GM21717 (cell line): Measurements from ENCODE around the gene RNF213.
"Not testable (repeated sequence)": the region's sequence is repeated elsewhere in the genome, so short reads cannot be mapped to it uniquely, and the experiment has no call there.

ENCODE experiments used
- ATAC-seq: cut with Tn5 transposase; IDR thresholded peaks from one replicate; pipeline ENCODE4 v1.9.1; 2021; ENCODE audit warnings: mild to moderate bottlenecking, moderate library complexity; ENCODE audit not compliant: unreplicated experiment

RNF213 gene

DNA sequence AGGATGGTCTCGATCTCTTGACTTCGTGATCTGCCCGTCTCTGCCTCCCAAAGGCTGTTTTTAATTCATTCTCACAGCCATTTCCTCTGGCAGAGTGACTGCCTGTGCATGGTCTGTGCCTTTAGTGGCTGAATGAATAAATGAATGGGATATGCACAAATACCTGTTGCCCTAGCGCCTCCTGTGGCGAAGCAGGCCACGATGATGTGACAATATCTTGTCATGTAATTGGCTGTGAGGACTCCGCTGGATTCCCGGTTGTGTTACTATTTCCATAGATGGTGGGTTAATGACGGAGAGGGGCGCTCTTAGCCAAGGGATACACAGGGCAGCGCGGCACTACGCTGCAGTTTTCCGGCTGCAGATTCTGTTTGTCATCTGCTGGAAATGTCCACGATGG, 127.5 kb downstream of the RNF213 start:
- no peak for ATAC-seq

DNA sequence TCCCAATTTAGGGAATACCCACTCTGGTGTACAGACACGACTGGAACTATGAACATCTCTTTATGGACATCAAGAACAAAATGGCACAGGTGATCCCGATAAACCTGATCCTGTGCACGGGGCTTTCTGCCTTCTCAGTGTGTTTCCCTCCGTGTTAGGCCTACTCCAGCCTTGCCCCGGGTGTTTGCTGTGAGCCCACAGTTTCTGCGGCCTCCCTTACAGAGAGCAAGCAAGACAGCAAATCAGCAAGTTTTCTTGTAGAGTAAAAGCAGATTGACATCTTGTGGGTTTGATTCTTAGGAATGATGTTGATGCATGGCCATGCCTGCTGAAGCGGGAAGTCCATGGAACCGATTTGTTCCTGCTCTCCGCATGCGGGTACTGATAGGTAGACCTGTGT, 127.9 kb downstream of the RNF213 start:
- no peak for ATAC-seq

DNA sequence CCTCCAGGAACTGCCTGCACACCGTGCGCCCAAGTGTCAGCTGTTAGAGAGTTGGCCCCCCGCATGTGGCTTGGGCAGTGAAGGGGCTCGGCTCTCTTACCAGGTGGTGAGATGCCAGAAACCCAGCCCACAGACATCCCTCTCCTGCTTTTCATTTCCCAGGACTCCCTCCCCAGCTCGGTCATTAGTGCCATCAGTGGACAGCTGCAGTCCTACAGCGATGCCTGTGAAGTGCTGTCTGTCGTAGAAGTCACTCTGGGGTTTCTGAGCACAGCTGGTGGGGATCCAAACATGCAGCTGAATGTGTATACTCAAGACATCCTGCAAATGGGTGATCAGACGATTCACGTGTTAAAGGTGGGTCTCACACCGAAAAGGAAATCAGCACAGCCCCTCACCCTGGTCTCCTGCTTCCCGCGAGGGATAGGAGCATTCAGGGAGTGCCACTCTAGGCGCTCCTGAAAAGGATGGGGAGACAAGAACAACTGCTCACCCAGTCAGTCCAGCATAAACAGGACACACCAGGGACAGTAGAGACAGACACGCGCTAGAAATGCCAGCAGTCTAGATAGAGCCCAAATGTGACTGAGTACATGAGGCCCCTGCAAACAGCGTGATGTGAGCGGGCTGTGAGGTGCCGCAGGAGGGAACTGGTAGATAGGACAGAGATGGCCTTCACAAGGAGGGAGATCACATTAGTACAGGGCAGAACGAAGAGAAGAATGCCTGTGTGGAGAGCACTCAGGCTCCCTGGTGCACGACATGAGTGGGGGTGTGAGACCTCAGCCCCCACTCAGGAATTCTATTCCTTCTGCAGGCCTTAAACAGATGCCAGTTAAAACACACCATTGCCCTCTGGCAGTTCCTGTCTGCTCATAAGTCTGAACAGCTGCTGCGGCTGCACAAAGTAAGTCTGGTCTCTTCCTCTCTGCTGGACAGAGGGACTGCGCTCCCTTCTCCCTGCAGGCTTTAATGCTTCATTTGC, 128.7 kb downstream of the RNF213 start:
- ATAC-seq: no peak

DNA sequence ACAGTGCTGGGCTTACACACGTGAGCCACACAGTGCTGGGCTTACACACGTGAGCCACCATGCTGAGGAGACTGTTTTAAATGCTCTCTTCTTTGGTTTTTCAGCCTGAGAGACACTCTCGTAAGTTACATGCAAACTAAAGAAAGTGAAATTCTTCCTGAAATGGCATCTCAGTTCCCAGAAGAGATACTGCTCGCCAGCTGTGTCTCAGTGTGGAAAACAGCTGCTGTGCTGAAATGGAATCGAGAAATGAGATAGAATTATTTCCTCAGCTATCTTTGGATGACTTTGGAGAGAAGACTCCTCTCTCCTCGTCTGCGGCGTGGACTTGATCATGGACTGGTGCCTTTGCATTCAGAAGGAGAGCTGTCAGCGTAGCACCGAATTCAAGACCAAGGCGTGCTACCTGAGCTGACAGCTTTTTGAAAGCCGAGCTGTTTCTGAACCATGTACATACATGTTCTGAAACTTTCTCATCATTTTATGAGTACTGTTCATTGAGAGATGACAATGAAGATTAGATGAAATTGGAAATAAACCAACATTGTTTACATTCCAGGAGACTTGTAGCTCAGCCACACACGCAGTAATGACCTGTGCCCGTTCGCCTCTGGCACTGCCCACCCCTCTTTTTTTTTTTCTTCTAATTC, 132.7 kb downstream of the RNF213 start:
- ATAC-seq: no peak

DNA sequence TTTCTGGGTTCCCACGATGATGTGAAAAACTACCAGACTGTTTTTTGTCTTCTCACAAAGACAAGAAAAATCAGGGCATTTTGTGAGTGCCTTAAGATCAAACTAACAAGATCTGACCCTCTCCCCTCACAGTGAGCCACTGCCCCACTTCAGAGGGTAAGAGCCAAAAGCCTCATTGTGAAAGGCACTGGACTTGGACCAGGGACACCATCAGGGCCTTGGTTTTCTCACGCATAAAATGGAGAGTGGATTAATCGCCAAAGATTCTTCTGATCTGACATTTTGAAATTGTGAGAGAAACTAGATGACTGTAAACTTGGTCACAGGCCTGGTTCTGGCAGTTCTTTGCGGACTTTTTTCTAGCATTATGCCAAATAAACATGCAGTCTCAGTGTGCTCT, 133.3 kb downstream of the RNF213 start:
- ATAC-seq: no peak

DNA sequence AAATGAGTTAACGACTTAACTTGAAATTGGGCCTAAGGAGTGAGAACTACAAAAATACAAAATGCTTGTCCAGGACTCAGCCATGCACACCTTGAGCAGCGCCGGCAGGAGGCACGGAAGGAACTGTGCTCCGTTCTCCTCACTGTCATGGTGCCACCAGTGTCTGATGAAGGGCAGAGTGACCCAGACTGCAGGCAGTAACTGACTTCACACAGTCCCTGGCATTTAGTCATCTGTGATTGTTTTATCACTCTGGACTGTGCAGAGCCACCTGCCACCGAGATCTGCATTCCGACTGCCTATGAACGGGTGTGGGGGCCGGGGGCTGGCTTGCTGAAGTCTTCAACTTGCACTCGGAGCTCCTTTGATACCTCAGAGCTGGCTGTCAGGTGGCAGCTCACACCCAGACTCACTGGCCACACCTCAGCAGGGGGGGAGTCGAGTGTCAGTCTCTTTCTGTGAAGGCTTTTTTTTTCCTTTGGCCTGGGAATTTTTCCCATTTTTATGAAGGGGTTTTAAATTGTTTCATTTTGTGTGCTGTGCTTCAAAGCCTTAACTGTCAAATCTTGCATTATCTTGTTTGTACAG, 134.1 kb downstream of the RNF213 start:
- no peak for ATAC-seq

DNA sequence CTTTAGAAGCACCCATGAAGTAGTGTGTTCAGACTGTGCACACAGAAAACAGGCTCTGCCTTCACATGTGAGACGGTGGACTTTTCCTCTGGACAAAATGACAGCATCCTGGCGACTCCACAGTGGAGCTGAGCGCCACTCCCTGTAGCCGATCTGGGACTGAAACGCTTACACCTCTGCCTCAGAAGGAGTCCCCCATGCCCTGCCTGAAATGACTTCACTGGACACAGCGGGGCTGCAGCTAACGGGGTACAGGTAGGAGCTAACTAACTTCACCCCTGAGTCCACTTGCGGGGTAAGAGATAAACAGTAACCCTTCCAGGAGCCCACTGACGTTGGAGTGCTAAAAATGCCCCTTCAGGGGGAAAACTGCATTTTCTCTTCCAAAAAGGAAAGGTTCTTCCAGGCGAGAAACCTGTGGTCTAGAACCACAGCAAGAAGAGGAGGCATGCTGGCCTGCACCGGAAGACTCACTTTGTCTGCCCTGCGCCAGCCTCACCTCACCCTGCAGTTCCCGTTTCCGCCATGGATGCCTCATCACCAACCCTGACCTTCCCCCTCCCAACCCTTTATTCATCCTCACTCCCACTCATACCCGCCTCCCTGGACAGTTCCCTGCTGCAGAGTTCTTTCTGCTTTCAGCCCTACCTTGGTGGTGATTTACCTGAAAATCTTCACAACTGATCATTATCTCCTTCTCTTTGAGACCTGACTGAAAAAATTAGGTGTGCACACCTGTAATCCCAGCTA, 134.9 kb downstream of the RNF213 start:
- ATAC-seq: no peak

DNA sequence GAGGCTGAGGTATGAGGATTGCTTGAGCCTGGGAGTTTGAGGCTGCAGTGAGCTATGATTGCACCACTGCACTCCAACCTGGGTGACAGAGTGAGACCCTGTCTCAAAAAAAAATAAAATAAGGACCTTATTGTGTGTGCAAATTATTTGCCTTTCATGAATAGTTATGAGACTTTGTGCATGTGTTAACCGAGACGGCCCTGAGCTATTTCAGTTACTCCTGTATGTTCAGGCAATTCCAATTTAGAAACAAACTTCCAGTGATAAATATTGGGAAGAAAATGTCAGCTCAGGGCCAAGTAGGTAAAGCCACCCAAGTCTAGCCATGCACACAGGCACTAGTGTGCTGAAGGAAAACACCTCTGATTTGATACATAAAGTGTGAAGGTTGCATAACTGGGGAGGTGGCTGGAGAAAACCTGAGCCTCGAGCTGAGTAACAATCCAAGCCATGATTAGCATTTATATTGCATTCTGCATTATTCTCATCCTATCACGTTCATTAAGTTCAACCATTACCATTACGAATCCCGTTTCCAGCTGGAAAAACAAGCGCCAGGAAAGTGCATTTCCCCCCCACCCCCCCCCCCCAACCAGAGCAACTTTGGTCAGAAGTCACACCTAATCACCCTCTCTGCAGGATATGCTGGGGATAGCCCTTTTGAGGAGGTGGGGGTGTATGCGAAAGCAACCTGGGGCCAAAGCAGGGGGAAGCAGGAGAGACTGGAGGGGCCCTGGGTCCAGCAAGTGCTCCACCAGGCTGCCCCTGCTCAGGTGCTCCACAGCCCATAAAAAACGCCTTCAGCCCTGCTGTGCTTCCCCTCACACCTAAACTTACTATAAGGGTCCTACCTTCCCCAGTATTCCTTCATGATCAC, 135.7 kb downstream of the RNF213 start:
- no peak for ATAC-seq

DNA sequence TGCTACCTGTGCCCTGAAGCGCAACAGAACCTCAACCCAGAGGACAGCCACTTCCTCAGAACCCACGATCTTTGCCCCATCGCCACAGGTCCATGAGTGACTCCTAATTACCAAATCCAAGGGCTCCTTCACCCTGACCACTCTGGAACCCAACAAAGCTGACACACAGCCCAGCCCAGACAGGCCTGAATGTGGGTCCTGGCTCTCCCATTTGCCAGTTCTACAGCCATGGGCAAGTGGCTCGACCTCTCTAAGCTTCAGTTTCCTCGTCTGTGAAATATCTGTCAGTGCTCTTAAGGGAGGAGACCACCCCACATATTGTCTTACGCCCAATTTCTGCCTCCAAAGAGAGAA, 136.4 kb downstream of the RNF213 start:
- ATAC-seq: no peak

DNA sequence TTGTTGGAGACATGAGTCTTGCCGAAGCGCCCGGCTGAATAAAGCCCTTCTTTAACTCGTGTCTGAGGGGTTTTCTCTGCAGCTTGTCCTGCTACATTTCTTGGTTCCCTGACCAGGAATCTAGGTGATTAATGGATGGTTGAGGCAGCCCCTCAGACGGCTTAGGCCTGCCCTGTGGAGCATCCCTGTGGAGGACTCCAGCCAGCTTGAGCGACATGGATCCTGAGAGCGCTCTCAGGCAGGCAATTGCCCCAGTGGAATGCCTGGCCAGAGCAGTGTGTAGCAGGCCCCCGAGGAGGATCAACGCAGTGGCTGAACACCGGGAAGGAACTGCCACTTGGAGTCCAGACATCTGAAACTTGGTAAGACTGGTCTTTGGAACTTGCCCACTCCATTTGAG, 137.0 kb downstream of the RNF213 start:
- ATAC-seq: no peak

DNA sequence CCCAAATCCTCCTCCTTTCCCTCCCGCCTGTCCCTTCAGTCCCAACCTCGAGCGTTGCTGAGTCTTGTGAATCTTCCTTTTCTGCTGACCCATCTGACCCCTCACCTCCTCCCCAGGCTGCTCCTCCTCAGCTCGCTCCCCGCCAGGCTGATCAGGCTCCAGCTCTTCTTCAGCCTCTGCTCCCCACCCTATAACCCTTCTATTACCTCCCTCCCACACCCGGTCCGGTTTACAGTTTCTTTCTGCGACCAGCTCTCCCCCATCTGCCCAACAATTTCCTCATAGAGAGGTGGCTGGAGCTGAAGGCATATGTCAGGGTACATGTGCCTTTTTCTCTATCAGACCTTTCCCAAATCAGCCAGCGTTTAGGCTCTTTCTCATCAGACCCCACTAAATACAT, 140.4 kb downstream of the RNF213 start:
- not testable (repeated sequence) for ATAC-seq

DNA sequence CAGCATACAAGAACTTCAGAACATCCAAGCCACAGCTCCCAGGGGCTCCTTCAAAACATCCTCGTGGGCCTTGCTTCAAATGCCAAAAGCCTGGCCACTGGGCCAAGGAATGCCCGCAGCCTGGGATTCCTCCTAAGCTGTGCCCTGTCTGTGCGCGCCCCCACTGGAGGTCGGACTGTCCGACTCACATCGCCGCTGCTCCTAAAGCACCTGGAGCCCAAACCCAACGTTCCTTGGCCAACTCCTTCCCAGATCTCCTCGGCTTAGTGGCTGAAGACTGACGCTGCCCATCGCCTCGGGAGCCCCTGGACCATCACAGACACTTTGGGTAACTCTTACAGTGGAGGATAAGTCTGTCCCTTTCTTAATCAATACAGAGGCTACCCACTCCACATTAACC, 141.4 kb downstream of the RNF213 start:
- ATAC-seq: not testable (repeated sequence)

DNA sequence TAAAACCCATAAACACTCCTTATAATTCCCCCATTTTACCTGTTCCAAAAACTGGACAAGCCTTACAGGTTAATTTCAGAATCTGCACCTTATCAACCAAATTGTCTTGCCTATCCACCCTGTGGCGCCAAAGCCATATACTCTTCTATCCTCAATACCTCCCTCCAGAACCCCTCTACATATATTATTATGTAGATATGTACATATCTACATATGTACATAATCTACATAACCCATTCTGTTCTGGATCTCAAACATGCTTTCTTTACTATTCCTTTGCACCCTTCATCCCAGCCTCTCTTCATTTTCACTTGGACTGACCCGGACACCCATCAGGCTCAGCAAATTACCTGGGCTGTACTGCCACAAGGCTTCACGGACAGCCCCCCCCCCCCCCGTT, 142.3 kb downstream of the RNF213 start:
- ATAC-seq: no peak

DNA sequence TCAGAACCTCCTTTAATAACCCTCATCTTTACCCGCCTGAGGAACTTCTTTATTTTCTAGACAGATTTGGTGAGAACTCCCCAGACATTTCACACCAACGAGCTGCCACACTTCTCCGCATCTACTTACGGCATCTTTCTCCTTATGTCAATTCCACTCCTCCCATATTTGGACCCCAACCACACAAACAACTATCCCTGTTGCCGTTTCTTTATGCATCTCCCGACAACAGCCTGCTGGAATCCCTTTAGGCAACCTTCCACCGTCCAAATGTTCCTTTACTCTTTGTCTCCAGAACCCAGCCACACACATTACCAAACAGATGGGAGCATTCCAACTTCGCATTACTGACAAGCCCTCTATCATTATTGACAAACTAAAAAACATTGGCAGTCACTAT, 145.5 kb downstream of the RNF213 start:
- no peak for ATAC-seq

DNA sequence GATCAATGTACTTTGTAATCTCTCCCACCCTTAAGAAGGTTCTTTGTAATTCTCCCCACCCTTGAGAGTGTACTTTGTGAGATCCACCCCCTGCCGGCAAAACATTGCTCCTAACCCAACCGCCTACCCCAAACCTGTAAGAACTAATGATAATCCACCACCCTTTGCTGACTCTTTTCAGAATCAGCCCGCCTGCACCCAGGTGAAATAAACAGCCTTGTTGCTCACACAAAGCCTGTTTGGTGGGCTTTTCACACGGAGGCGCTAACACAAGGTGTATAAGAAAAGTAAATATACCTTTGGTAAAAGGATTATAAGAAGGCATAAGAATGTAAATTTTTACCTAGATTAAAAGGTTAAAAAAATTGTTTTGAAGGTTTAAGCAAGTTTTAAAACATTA, 147.3 kb downstream of the RNF213 start:
- not testable (repeated sequence) for ATAC-seq

DNA sequence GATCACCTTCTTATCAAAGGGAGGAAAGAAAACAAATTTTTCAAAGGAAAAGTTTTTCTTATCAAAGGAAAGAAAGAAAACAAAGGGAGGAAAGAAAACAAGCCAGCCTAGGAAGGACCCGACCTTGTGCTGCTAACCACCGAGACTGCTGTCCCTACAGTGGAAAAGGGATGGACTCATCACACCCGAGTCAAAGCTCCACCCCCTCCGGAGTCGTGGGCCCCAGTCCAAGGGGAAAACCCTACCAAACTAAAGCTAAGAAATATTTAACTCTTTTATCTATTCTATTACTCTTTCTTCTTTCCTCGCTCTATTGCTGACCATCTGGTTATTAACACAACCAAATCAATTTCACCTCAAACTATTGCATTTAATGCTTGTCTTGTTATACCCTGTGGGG, 148.2 kb downstream of the RNF213 start:
- no peak for ATAC-seq

DNA sequence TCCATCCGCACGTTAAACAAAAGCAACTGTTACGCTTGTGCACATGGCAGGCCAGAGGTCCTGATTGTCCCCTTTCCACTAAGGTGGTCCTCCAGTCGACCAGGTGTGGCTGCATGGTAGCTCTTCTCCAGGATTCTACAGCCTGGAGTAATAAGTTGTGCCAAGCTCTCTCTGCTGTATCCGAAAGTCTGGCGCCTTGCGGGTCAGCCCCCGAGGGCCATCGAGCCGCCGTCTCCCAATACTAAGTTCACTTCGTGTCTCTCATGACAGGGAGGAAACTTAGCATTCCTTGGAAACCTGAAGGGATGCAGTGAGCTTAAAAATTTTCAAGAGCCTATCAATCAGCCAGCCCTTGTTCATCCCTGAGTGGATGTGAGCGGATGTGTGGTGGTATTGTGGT, 149.0 kb downstream of the RNF213 start:
- ATAC-seq: no peak

DNA sequence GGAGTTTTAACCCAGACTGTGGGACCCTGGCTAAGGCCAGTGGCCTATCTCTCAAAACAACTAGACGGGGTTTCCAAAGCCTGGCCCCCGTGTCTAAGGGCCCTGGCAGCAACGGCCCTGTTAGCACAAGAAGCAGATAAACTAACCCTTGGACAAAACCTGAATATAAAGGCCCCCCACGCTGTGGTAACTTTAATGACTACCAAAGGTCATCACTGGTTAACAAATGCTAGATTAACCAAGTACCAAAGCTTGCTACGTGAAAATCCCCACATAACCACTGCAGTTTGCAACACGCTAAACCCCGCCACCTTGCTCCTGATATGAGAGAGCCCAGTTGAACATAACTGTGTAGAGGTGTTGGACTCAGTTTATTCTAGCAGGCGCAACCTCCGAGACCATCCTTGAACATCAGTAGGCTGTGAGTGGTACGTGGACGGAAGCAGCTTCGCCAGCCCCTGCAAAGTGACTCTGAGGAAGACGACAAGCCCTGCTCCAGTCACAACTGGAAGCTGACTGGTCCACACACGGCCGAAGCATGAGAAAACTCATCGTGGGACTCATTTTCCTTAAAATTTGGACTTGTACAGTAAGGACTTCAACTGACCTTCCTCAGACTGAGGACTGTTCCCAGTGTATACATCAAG, 149.9 kb downstream of the RNF213 start:
- not testable (repeated sequence) for ATAC-seq

DNA sequence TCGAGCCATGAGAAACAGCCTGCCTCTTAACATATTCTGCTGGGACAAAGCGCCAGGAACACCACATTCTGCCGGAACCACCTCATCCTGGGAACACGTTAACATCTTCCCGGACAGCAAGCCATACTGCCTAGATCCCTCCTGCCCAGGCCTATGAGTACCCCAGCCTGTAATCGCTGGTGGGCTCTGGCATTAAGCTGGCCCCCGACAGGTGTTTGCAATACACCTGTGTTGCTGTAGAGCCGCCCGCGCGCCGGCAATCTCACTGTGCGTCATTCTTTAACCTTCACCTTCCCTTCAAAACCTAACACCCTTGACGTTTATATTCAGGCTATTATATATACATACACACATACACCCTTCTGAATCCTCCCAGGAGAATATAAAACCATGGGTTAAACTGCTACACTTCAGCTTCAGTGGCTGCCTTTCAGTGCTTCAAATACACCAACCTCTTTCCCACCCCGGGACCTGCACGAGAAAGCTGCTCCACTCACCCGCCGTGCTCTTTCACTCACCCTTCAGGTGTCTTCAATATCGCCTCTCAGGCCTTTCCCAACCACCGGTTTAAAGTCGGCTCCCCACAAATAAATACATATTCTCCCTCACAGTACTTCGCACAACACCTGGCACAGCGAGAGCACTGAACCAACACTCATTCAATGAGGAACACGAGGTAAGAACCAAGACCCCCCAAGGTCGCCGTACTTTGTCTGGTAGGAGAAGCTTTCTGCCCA, 153.3 kb downstream of the RNF213 start:
- no peak for ATAC-seq
